NCI-H128 (cell line): ENCODE results near the gene CEP85.

Experiments used
- DNase-seq: peaks from one replicate; lab custom pipeline; 2025; ENCODE audit not compliant: unreplicated experiment; lab: John Stamatoyannopoulos, UW

The CEP85 gene, protein sequence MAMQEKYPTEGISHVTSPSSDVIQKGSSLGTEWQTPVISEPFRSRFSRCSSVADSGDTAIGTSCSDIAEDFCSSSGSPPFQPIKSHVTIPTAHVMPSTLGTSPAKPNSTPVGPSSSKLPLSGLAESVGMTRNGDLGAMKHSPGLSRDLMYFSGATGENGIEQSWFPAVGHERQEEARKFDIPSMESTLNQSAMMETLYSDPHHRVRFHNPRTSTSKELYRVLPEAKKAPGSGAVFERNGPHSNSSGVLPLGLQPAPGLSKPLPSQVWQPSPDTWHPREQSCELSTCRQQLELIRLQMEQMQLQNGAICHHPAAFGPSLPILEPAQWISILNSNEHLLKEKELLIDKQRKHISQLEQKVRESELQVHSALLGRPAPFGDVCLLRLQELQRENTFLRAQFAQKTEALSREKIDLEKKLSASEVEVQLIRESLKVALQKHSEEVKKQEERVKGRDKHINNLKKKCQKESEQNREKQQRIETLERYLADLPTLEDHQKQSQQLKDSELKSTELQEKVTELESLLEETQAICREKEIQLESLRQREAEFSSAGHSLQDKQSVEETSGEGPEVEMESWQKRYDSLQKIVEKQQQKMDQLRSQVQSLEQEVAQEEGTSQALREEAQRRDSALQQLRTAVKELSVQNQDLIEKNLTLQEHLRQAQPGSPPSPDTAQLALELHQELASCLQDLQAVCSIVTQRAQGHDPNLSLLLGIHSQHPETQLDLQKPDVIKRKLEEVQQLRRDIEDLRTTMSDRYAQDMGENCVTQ

DNA sequence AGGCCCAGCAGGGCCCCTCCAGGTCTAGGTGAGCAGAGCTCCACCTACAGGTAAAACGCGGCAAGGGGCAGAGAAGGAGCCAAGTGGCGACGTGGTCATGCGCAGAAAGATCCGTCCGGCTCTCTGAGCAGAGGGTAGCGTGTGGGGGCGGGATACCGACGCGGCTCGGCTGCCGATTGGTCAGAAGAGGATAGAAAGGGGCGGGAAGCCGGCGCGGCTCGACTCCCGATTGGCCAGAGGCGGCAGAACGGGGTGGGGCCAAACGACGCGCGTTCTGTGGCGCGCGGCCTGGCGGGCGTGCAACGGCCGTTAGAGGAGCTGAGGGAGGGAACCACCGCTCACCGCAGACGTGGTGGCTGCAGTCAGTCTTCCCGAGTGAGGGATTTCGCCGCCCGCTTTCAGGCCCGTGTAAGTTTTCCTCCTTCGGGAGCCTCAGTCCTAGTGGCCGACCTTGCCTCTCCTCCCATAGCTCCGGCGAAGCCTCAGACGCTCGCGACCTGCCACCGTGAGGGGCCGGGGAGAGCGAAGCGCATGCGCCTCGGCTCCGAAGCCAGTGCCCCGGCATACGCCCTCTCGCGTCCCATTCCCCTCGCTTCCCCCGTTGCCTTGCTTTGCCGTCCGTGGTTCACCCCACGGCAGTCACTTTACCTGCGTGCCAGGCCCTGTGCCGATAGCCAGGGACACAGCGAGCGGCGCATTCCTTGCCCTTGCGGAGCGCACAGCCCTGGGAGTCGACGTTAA is at the start of gene CEP85:
CEP85 (plus strand) TSS at position 298 of the 741 bp plus-strand sequence. CDS start 5,584 bp downstream, outside the sequence.
- DNase-seq, result peak; percentile 98

DNA sequence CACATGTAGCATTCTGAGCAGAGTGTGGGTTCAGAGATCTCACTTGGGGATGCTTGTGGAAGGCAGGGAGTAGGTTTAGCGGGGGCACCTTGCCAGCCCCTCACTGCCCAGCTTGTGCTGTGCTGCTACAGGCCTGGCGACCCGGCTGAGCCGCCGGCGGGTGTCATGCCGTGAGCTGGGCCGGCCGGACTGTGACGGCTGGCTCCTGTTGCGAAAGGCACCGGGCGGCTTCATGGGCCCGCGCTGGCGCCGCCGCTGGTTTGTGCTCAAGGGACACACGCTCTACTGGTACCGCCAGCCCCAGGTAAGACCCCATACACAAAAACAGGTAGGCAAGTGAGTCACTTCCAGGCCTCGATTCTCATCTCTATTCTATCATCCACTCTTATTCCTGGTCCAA is 49.1 kb upstream of the CEP85 start:
- DNase-seq, result no peak

DNA sequence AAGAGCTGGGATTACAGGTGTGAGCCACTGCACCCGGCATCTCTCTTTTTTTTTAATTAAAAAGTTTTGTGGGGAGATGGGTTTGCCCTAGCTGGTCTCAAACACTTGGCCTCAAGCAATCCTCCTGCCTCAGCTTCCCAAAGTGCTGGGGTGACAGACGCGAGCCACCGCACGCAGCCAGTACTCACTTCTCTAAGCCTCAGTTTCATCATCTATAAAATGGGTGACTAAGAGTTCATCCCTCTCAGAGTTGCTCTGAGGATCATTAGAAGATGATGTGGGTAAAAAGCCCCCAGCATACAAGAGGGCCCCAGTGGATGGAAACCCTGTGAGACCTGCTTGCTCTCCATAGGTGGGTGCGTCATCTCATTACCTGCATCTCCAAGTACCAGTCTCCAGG is 46.1 kb upstream of the CEP85 start:
- DNase-seq, result no peak

DNA sequence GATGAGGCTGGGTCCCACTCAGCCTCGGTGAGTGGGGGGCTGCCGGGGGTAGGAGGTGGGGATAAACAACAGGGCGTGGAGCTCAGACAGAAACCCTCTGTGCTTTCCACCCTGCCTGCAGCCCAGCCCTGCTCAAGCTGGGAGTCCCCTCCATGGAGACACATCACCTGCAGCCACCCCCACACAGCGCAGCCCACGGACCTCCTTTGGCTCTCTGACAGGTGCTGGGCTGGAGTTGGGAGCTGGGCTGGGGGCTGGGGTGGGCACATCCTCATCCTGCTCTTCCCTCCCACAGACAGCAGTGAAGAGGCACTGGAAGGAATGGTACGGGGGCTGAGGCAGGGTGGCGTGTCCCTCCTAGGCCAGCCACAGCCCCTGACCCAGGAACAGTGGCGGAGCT is 45.5 kb upstream of the CEP85 start:
- DNase-seq, result no peak

DNA sequence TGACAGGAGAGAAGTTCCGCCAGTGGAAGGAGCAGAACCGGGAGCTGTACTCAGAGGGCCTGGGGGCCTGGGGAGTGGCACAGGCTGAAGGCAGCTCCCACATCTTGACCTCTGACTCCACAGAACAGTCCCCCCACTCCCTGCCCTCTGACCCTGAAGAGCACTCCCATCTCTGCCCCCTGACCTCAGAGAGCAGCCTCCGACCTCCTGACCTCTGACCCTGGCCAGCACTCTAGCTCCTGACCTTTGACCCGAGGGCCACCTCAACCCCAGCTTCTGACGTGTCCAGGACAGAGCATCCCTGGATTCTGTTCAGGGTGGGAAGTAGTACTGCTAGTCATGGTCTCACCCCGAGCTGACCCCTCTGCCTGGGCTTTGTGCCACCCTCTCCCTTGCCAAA is 44.7 kb upstream of the CEP85 start:
- DNase-seq, result no peak

DNA sequence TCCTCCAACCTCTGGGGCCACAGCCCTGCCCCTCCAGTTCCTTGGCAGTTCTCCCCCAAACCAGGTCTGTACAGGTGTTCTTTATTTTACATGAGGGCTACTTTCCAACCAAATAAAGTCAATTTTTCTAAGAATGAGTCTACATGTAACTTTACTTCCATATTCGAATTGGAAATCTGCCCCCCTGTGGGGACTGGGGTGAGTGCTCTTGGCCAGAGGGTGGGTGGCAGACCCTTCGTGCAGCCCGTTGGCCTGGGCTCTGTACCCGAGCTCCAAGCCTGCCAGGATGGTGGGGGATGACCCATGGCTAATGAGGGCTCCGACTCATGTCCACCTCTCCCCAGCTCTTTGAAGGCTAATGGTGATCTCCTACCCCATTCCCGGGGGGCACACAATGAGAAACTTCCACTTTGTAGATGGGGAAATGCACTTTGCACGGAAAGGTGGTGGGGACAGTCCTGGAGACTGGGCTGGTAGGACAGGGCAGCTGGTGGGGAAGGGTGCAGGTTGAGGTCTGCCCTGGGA is 44.2 kb upstream of the CEP85 start:
- DNase-seq, result no peak

DNA sequence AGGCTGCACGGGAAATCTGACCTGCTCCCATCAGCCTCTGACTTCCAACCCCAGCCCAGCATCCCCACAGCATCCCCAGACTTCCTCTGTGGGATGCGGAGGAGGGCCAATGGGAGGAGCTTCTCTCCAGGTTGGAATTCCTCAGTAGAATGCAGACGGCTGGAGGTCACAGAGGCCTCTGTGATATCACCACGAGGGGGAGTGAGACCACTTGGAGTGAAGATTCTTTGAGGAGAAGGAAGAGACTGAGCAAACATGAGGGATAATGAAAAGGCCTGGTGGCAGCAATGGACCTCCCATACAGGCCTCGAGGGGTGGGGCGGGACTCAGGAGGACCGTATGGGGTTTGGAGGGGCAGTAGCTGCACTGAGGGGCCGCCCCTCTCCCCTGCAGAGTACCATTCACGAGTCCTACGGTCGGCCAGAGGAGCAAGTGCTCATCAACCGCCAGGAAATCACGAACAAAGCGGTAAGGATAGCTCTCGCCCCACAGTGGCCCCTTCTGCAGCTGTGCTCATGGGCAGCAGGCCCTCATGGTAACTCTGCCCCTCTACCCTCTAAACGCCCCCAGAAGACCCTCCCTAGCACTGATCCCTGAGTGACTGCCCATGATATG is 43.5 kb upstream of the CEP85 start, which contains the start of gene CATSPER4:
CATSPER4 (plus strand) TSS at position 230 of the 615 bp plus-strand sequence; CDS start at position 256, 26 bp downstream.
- no peak for DNase-seq

DNA sequence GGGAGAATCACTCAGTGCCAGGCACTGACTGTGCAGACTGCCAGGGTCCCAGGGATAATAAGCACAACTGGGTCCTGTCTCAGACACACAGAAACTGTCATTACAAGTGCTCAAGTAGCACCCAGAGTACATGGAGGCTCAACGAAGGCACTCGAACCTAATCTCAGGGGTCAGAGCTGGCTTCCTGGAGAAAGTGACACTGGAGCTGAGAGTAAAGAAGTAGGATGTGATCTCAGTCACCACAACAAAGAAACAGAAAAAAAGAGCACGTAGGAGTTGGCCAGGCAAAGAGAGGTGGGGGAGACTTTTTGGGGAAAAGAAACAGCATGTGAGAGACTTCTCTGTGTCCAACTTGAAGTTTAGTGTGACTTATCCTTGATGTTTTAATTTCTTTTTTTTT is 42.3 kb upstream of the CEP85 start:
- no peak for DNase-seq

DNA sequence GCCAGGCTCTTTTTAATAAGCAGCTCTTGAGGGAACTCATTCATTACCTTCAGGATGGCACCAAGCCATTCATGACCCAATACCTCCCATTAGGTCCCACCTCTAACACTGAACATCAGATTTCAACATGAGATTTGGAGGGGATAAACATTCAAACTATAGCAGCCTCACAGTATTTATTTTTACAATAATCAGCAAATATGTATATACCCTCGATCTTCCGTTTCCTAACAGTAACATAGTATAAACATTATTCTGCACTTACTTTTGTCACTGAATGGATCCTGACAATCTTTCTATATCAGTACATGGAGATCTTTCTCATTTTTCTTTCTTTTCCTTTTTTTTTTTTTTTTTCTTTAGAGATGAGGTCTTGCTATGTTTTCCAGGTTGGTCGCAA is 38.2 kb upstream of the CEP85 start:
- no peak for DNase-seq

DNA sequence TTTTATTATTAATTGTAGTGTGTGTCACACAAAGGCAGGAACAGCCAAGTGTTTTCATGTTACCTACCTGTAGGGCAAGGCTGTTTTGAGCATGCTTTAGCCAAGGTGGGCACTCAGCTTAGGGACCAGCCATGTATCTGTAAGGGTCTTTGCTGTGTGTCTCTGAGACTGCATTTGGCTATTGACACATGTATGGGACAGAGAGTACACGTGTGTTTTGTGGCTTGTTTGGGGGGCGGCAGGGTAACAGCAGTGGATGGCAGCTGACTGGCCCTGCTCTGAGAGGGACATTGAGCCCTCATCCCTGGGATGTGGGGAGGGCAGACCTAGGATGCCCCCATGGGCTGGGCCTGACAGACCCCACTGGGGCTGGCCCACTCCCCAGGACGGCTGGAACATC is 36.7 kb upstream of the CEP85 start:
- no peak for DNase-seq

DNA sequence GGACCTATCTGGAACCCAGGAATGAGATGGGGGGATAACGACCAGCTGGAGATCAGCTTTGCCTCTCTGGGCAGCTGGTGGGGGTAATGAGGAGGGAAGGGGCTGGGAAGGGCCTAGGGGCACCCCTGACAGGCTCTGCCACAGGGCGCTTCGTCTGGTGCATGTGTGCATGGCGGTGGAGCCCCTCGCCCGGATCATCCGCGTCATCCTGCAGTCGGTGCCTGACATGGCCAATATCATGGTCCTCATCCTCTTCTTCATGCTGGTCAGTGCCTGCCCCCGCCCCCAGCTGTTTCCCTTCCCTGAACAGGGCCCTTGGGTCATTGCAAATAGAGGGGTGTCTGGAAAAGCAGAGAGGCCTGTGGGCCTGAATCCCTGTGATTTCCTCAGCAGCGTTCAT is 36.2 kb upstream of the CEP85 start:
- no peak for DNase-seq

DNA sequence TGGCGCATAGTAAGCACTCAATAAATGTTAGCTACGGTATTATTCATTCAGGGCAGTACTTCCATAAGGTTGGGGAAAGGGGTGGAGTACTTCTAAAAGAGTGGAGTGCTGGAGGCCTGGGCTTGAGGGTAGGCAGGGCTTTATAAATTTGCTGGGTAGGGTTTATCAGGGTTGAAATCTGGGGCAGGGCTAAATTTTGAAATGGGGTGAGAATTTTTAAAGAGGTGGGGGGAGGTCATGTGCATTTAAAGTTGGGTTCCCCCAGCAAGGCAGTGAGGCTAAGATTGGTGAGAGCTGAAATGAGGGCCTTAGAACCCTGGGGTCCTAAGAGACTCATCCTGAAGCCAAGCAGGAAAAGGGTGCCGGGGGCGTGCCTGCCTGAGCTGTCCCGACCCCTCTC is 33.6 kb upstream of the CEP85 start:
- DNase-seq, result no peak

DNA sequence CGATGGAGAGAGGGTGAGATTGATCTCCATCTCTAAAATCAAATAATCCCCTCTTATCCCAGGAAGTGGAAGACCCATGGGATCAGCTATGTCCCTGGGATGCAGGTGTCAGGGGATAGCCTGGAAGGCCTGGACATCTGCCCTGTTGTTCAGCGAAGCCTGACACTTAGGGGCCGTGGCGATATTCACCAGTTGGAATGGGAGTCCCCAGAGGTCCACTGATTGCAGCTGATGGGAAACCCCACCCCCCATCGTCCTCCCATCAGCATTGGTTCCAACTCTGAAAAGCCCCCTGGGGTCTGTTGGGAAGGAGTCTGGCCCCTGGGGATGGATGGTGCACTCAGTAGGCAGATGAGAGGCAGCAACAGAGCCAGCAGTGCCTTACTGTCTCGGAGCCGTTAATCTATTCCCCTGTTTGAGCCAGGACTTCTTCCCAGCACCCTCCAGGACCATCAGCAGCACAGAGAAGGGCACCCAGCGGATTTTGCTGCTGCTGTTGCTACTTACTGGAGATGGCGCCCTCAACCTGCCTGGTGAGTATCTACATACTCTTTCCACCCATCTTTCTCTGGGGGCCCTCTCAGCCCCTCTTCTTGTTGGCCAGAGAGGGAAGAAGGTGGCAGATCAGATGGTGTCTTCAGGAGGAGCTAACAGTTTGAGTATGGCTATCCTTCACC is 30.2 kb upstream of the CEP85 start:
- no peak for DNase-seq

DNA sequence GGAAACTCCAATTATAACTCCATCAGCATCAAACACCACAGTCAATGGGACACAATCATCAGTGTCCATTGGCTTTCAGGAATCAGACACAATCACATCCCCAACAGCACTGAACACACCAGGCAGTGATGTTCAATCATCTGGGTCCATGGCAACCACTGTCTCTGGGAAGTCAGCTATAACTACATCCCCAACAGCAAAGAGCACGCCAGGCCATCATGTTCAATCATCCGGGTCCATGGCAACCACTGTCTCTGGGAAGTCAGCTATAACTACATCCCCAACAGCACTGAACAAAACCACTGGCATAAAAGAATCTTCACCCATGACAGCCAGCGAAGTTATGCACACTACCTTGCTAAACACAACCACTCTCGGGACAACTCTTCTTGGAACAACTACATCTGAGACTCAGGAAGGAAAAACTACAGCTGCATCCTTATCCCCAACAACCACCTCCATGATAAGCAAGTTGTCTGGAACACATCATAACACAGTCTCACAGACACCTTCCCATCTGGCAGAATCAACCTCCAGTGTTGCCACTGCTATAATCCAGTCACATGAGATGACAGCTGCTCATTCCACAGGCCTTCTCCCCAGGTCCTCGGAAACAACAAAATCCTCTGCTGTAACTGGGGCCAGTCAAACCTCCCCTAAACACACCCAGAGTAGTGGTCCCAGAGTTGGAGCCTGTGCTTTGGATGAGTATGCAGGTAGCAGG is 23.7 kb upstream of the CEP85 start:
- no peak for DNase-seq

DNA sequence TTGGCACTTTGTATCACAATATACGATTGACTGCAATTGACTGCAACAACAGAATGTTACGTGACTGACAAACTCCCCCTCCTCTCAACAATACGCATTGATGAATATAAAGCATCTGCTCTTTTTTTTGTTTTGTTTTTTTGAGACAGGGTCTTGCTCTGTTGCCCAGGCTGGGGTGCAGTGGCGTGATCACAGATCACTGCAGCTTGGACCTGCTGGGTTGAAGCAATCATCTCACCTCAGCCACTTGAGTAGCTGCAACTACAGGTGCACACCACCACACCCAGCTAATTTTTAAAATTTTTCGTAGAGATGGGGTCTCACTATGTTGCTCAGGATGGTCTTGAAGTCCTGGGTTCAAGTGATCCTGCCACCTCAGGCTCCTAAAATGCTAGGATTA is 21.3 kb upstream of the CEP85 start:
- no peak for DNase-seq

DNA sequence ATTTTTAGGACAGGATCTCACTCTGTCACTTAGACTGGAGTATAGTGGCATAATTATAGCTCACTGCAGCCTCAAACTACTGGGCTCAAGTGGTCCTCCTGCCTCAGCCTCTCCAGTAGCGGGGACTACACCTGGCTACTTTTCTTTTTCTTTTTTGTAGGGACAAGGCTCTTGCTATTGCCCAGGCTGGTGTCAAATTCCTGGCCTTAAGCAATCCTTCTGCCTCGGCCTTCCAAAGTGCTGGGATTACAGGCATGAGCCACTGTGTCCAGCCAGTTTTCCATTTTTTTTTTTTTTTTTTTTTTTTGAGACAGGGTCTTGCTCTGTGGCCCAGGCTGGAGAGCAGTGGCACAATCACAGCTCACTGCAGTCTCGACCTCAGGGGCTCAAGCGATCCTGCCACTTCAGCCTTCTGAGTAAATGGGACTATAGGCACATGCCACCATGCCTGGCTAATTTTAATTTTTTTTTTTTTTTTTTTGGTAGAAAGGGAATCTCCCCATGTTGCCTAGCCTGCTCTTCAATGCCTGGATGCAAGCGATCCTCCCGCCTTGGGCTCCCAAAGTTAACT is 20.6 kb upstream of the CEP85 start:
- DNase-seq, result no peak

DNA sequence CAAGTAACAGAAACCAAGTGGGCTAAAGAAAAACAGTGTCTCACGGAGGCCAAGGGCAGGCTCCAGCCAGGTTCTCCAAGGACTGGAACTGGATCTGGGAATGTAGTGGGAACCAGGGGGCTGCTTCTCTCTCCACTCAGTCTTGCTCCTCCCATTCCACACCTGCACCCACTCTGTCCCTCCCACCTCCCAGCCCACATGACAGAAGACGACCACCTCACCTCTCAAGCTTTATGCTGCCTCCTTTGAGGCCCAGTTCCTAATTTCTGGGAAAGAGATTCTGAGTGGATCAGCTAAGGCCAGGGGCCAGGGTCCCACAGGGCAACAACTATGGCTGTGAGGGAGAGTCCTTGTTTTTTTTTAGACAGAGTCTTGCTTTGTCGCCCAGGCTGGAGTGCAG is 18.8 kb upstream of the CEP85 start:
- DNase-seq, result no peak

DNA sequence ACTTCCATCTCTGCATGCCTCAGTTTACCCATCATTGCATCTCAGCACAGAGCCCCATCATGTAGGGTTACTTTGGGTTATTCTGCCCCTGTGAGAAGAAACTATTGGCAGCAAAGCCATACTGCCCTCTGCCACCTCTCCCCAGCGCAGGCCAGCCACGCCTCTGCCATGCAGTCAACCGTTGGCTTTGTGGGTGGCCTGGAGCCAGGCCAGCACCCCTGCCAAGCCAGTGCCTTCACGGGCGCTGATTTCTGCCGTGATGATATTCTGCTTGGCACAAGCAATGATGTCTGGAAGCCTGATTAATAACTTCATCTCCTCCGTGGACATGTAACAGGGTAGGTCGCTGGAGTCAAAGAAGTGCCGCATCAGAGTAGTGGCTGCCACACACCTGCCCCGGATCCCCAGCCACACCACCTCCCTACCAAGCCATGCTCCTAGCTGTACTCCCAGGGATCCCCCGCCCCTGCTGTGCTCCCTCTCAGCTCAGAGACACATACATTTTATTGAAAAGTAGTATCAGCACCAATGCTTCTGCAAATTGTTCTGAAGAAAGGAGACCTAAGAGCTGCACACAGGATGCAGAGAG is 15.0 kb upstream of the CEP85 start:
- DNase-seq, result no peak
